ENCODE data around the gene MPZL2. TPM values are rescaled to one million over a fixed set of nuclear protein-coding genes. Genes with fewer than 3 reads are reported as not detected.

The MPZL2 gene
- polyA plus RNA-seq, 1 of the 3 experiments (the other 2 are of a cell fraction): 6.2 TPM

DNA sequence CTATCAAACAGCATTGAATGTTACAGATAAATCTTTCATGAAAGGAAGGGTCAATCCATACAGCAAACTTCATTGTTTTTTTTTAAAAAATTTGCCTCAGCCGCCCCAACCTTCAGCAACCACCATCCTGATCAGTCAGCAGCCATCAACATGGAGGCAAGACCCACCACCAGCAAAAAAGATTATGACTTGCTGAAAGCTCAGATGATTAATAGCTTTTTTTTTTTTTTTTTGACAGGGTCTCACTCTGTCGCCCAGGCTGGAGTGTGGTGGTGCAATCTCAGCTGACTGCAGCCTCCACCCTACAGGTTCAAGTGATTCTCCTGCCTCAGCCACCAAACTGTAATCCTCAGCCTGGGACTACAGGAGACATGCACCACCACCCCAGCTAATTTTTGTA, 22.4 kb upstream of the MPZL2 start:
- H3F3A ChIP-seq (replicated peaks; ENCODE audit: insufficient read depth): no peaks in the 10 kb centered on the region
- H4K20me1 ChIP-seq (ENCODE audit: insufficient read depth): no peaks in the 10 kb centered on the region
- 12% methylated on average over 2 of the region's 2 CpGs for WGBS (ENCODE audit: low lambda C conversion rate)
- POLR2A ChIA-PET: no interaction called here
- H3K4me2 ChIP-seq: no peak overlapping the region
- H3K9me3 ChIP-seq: 0 out of 2 replicates have a peak, but pooled peaks cover 4% of the 10 kb centered on the region
- CTCF ChIA-PET: no interaction called here
- no peak for TF ChIP-seq MXI1 (IDR thresholded peaks at IDR 0.05; ENCODE audit: low read depth, low read length)
- TF ChIP-seq NRF1 (IDR thresholded peaks at IDR 0.05; ENCODE audit: low read depth, low read length): no peak
- TF ChIP-seq TAF1 (IDR thresholded peaks at IDR 0.05; ENCODE audit: borderline replicate concordance, low read depth, low read length): no peak
- H3K9ac ChIP-seq: no peak overlapping the region
- no peaks in the 10 kb centered on the region for H3K4me1 ChIP-seq (ENCODE audit: control insufficient read depth in 1 of 2, insufficient read depth in 2 of 2, low read depth in 1 of 2, low read length in 1 of 2)
- DNase-seq: no peak
- 0 out of 2 replicates have a peak, but pooled peaks cover 2% of the 10 kb centered on the region for H3K9me2 ChIP-seq
- no peaks in the 10 kb centered on the region for H3K79me2 ChIP-seq (ENCODE audit: insufficient read depth)
- no peak overlapping the region for H2AFZ ChIP-seq (ENCODE audit: low read depth)
- H3K27me3 ChIP-seq (ENCODE audit: insufficient read depth): peaks cover 4% of the 10 kb centered on the region; the same call in 1 of the 2 replicates
- no peak overlapping the region for H3K4me3 ChIP-seq (ENCODE audit: low read depth in 2 of 2, low read length in 1 of 2)
- no peak overlapping the region for H3K27ac ChIP-seq (ENCODE audit: low read depth in 2 of 2, low read length in 1 of 2)
- H3K36me3 ChIP-seq (replicated peaks in 1 of 2; ENCODE audit: control insufficient read depth in 1 of 2, insufficient read depth in 2 of 2, low read length in 1 of 2): no peaks in the 10 kb centered on the region

- Histone ChIP-seq H3K9me2 (0 out of 2 replicates have a peak, but pooled peaks cover 2% of the 10 kb centered on the region), H3K4me2 (no peak overlapping the region), H3K9me3 (no peaks in the 10 kb centered on the region), H3K4me1 (ENCODE audit: control insufficient read depth in 1 of 2, insufficient read depth in 2 of 2, low read depth in 1 of 2, low read length in 1 of 2) (no peaks in the 10 kb centered on the region), H3K79me2 (ENCODE audit: insufficient read depth) (no peaks in the 10 kb centered on the region), H3K9ac (no peak overlapping the region), H4K20me1 (ENCODE audit: insufficient read depth) (no peaks in the 10 kb centered on the region), H2AFZ (ENCODE audit: low read depth) (no peak overlapping the region), H3K27ac (ENCODE audit: low read depth in 2 of 2, low read length in 1 of 2) (no peak overlapping the region), H3K27me3 (ENCODE audit: insufficient read depth) (peaks cover 4% of the 10 kb centered on the region; the same call in 1 of the 2 replicates), H3K36me3 (replicated peaks in 1 of 2; ENCODE audit: control insufficient read depth in 1 of 2, insufficient read depth in 2 of 2, low read length in 1 of 2) (no peaks in the 10 kb centered on the region), H3K4me3 (ENCODE audit: low read depth in 2 of 2, low read length in 1 of 2) (no peak overlapping the region), H3F3A (replicated peaks; ENCODE audit: insufficient read depth) (no peaks in the 10 kb centered on the region)
- WGBS (ENCODE audit: low lambda C conversion rate): 10% methylated on average over 4 of the region's 4 CpGs
- POLR2A ChIA-PET: no interaction called here
- CTCF ChIA-PET: interaction anchor here (0.9 to 1.5 kb wide), 2 partner anchors 86 to 327 kb away, joined by 3 to 4 read pairs; no protein-coding TSS in a partner anchor
- TF ChIP-seq SIN3A (IDR thresholded peaks at IDR 0.05; ENCODE audit: borderline replicate concordance, low read depth, low read length): no peak
- TF ChIP-seq TAF1 (IDR thresholded peaks at IDR 0.05; ENCODE audit: borderline replicate concordance, low read depth, low read length): no peak
- TF ChIP-seq RXRA (IDR thresholded peaks at IDR 0.05; ENCODE audit: borderline replicate concordance, low read depth): no peak
- no peak for TF ChIP-seq FOXM1 (IDR thresholded peaks at IDR 0.05; ENCODE audit: low read depth)
- no peak for TF ChIP-seq JUND (IDR thresholded peaks at IDR 0.05)
- TF ChIP-seq FOXJ3 (CRISPR knock-in tag; IDR thresholded peaks at IDR 0.05): no peak
- no peak for DNase-seq
Observed at GRCh38 chr11:118283756-118284350, 19.8 kb upstream of the MPZL2 start.

- TF ChIP-seq GATA2 (CRISPR knock-in tag; IDR thresholded peaks at IDR 0.05): no peak
- no peak for TF ChIP-seq MXI1 (IDR thresholded peaks at IDR 0.05; ENCODE audit: low read depth, low read length)
- TF ChIP-seq RXRA (IDR thresholded peaks at IDR 0.05; ENCODE audit: borderline replicate concordance, low read depth): no peak
- no peak for TF ChIP-seq USF2 (IDR thresholded peaks at IDR 0.05; ENCODE audit: borderline replicate concordance, low read depth, low read length)
- TF ChIP-seq RCOR1 (IDR thresholded peaks at IDR 0.05; ENCODE audit: low read length): no peak
- no peak for TF ChIP-seq ZBTB33 (IDR thresholded peaks at IDR 0.05; ENCODE audit: borderline replicate concordance, low read depth)
- TF ChIP-seq TCF12 (IDR thresholded peaks at IDR 0.05): no peak
- no peak for TF ChIP-seq ELF1 (IDR thresholded peaks at IDR 0.05)
- TF ChIP-seq CHD2 (IDR thresholded peaks at IDR 0.05; ENCODE audit: low read length, partially characterized antibody): no peak
- TF ChIP-seq FOXM1 (IDR thresholded peaks at IDR 0.05; ENCODE audit: low read depth): no peak
- TF ChIP-seq, protein P1, sequence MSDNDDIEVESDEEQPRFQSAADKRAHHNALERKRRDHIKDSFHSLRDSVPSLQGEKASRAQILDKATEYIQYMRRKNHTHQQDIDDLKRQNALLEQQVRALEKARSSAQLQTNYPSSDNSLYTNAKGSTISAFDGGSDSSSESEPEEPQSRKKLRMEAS (IDR thresholded peaks at IDR 0.05; ENCODE audit: low read depth): no peak
- TF ChIP-seq, protein P2, sequence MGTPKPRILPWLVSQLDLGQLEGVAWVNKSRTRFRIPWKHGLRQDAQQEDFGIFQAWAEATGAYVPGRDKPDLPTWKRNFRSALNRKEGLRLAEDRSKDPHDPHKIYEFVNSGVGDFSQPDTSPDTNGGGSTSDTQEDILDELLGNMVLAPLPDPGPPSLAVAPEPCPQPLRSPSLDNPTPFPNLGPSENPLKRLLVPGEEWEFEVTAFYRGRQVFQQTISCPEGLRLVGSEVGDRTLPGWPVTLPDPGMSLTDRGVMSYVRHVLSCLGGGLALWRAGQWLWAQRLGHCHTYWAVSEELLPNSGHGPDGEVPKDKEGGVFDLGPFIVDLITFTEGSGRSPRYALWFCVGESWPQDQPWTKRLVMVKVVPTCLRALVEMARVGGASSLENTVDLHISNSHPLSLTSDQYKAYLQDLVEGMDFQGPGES (IDR thresholded peaks at IDR 0.05; ENCODE audit: low read depth, low read length): no peak
- Histone ChIP-seq H3K9ac (no peak overlapping the region), H3K79me2 (ENCODE audit: insufficient read depth) (no peaks in the 10 kb centered on the region), H3K4me2 (no peak overlapping the region), H3K9me3 (no peaks in the 10 kb centered on the region), H3K4me1 (ENCODE audit: control insufficient read depth in 1 of 2, insufficient read depth in 2 of 2, low read depth in 1 of 2, low read length in 1 of 2) (no peaks in the 10 kb centered on the region), H3K4me3 (ENCODE audit: low read depth in 2 of 2, low read length in 1 of 2) (no peak overlapping the region), H3K9me2 (0 out of 2 replicates have a peak, but pooled peaks cover 2% of the 10 kb centered on the region), H3F3A (replicated peaks; ENCODE audit: insufficient read depth) (no peaks in the 10 kb centered on the region), H4K20me1 (ENCODE audit: insufficient read depth) (no peaks in the 10 kb centered on the region), H3K27me3 (ENCODE audit: insufficient read depth) (peaks cover 4% of the 10 kb centered on the region; the same call in 1 of the 2 replicates), H3K36me3 (replicated peaks in 1 of 2; ENCODE audit: control insufficient read depth in 1 of 2, insufficient read depth in 2 of 2, low read length in 1 of 2) (no peaks in the 10 kb centered on the region), H3K27ac (ENCODE audit: low read depth in 2 of 2, low read length in 1 of 2) (no peak overlapping the region), H2AFZ (ENCODE audit: low read depth) (no peak overlapping the region)
- 9% methylated on average over 5 of the region's 5 CpGs for WGBS (ENCODE audit: low lambda C conversion rate)
- DNase-seq: no peak
- ChIA-PET POLR2A (no interaction called here), CTCF (interaction anchor here (1.1 to 1.5 kb wide), 2 partner anchors 41 to 85 kb away, joined by 3 to 4 read pairs; no protein-coding TSS in a partner anchor)
Observed at GRCh38 chr11:118283037-118283636, 19.0 kb upstream of the MPZL2 start.

Data from SK-N-SH (cell line).